HG02678 (cell line): Measurements from ENCODE around the gene UBL3.

ENCODE experiments used
- ATAC-seq: cut with Tn5 transposase; IDR thresholded peaks from one replicate; pipeline ENCODE4 v1.9.1; 2021; ENCODE audit warnings: mild to moderate bottlenecking, moderate library complexity; ENCODE audit not compliant: unreplicated experiment

UBL3 gene

GRCh38 chr13:29857085-29857484, 6.7 kb upstream of the UBL3 start:
- no peak for ATAC-seq

GRCh38 chr13:29856426-29856825, 6.0 kb upstream of the UBL3 start:
- ATAC-seq = no peak

- ATAC-seq = no peak
Measured at GRCh38 chr13:29855784-29856183, 5.4 kb upstream of the UBL3 start.

- ATAC-seq = no peak
Measured at GRCh38 chr13:29855009-29855408, 4.6 kb upstream of the UBL3 start.

DNA sequence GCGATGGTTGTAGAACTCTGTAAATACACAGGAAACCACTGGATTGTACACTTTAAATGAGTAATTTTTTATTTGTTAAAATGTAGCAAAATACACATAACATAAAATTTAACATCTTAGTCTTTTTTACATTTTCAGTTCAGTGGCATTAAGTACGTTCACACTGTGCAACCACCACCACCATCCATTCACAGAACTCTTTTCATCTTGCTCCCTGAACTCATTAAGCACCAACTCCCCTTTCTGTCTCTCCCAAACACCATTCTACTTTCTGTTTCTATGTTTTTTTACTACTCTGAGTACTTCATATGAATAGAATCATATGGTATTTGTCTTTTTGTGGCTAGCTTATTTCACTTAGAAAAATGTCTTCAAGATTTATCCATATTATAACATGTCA, 2.7 kb upstream of the UBL3 start:
- ATAC-seq = no peak

GRCh38 chr13:29852472-29853054, 2.1 kb upstream of the UBL3 start:
- no peak for ATAC-seq

- ATAC-seq = peak; percentile 29
Measured at GRCh38 chr13:29849731-29850212, 645 bp downstream of the UBL3 start.

DNA sequence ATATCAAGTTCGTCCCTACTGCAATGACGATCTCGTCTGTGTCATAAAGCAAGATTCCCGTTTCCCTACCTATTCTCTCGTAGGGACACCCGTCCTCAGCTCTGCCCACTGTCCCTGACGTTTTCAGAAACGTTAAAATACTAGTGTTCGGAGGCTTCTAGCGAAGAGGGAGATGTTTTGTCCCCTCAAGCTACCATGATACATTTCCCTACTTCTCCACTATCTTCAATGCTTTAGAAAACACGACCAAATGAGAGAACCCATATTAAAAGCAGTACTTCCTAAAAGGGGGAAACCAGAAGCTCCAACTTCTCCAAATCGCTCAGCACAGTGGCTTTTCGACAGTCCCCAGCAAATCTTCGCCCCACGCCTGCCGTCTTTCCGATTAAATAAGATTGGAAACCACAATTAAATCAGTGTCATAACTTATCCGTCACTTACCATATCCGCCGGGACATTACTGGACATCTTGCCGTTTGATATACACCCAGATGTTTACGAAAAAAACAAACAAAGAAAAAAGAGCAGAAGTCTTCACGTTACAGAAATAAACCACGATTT, 1.3 kb downstream of the UBL3 start:
- no peak for ATAC-seq

DNA sequence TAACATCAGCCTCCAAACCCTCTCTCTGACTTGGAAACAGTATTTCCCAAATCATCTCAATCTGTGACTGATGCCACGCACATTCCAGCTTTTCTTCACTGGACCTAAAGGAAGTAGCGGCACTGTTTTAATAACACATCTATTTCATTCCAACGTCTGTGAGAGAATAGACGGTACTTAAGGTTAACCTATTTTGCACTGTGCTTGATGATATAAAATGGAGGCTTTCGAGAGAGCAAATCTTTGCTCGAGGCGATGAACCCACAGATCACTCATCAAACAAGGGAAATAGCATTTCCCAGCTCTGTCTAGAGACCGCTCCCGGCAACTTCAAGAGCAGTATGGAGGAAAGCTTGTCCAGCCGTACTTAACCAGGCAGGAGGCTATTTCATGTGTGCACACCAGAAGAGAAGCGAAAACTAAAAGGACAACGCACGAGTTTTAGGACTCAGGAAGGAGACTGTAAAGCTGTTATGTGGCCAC, 2.9 kb downstream of the UBL3 start:
- ATAC-seq = no peak

- no peak for ATAC-seq
Measured at GRCh38 chr13:29846475-29847256, 3.8 kb downstream of the UBL3 start.

GRCh38 chr13:29845440-29846056, 4.9 kb downstream of the UBL3 start:
- no peak for ATAC-seq

DNA sequence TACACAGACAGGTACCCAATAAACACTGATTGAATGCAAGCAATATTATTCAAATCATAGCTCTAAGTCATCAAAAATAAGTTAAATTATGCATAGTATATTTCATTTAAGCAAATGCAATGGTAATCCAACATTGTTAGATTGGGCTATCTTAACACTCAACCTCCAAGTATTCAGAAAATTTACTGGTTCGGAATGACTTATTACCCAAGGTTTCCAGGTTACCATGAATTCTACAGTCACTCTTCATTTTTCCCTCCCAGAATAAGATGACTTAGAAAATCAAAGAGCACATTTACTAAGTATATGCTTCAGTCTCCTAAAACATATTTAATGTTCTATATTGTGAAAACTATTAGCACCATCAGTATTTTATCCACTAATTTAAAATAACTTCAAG, 6.0 kb downstream of the UBL3 start:
- ATAC-seq = no peak

DNA sequence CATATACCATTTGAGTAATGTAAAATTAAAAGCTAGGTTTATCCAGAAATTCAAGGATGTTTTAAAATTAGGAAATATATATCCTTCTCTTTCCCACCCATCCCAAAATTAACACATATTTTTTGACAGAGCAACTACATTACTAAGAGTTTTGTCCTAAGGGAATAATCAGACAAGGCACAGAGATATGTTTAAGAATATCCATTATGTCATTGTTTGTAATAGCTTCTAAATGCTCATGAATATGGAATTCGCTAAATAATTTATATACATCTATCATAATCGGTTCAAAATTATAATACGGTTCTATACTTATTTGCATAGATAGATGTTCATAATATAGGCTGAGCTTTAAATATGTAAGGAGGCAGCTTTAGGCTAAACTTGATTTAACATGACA, 9.8 kb downstream of the UBL3 start:
- no peak for ATAC-seq

- no peak for ATAC-seq
Measured at GRCh38 chr13:29835280-29836061, 14.9 kb downstream of the UBL3 start.

- no peak for ATAC-seq
Measured at GRCh38 chr13:29832761-29833298, 17.6 kb downstream of the UBL3 start.

- no peak for ATAC-seq
Measured at GRCh38 chr13:29830000-29830399, 20.4 kb downstream of the UBL3 start.

DNA sequence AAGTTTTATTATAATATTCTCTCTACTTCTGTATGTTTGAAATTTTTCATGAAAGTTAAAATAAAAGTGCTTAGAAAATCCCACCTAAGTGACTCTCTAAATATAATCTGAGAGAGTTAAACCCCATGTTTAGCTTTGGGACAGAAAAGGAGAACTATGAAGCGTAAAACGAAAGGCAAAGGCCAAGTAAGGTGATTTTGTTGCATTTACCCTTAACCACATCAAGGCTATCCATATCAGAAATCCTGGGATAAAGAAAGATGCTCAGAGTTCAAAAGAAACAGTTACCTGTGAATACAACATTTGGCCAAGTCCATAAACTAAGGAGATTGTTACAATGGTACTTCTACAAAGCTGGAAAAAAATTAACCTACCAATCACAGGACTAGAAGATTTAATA, 31.3 kb downstream of the UBL3 start:
- ATAC-seq = no peak

DNA sequence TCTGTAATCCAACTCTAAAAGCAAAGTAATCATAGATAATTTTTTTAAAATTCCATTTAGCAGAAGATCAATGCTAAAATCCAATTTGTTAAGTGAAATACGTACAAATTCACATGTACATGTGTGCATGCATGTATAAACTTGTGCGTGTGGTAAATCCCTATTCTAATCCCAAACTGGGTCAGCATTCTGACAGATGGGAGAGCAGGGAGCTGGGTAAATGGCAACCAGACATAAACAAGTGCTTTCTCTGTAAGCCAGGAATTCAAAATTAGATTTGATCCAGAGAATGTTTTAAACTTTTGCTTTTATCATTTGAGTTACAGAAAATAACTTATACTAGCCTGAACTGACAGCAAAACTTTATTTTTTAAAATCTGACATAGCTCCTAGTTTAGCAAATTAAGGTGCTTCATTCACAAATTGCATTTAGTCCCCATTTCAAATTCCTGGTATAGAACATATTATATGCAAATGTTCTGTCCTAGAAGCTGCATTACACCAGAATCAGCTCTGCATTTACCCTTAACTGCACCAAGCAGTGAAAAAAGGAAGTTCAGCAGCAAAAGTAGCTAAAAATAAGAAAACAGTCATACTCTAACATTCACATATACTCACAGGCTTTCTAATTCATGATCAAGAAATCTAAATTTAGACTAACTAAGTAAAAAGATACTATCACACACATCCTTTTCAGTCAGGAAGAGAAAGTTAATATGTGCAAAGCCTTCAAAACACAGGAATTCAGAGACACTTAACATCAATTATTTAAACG, 32.6 kb downstream of the UBL3 start:
- ATAC-seq = peak; percentile 92

GRCh38 chr13:29816715-29817114, 33.7 kb downstream of the UBL3 start:
- ATAC-seq = no peak

- ATAC-seq = no peak
Measured at GRCh38 chr13:29815336-29815735, 35.1 kb downstream of the UBL3 start.
